Smooth muscle cell (in vitro differentiated cells): ENCODE data around the gene SLC14A1. TPM values are rescaled to one million over a fixed set of nuclear protein-coding genes. Genes with fewer than 3 reads are reported as not detected.
A peak's percentile ranks its signal among the peaks of the same experiment; 100 is the strongest.

Source experiments
- DNase-seq: peaks from one replicate; lab custom pipeline; 2025; ENCODE audit not compliant: unreplicated experiment; lab: John Stamatoyannopoulos, UW
- H2AFZ ChIP-seq: fragments of 200-600 bp; sonication (generic); 2 replicates; pipeline ENCODE4 v1.6.0; 2016; ENCODE audit warnings: antibody characterized with exemption, low read depth, mild to moderate bottlenecking
- H3F3A ChIP-seq: fragments of 200-600 bp; sonication (generic); 2 replicates; pipeline ENCODE4 v1.6.0; 2017; ENCODE audit warnings: antibody characterized with exemption, low read depth
- H3K27ac ChIP-seq: fragments of 200-600 bp; sonication (generic); 2 replicates; pipeline ENCODE4 v1.5.1; 2016; ENCODE audit warnings: low read depth, mild to moderate bottlenecking
- H3K27me3 ChIP-seq: fragments of 200-600 bp; sonication (generic); 2 replicates; pipeline ENCODE4 v1.6.1; 2016; ENCODE audit warnings: low read depth, mild to moderate bottlenecking
- H3K36me3 ChIP-seq: fragments of 200-600 bp; sonication (generic); 2 replicates; pipeline ENCODE4 v1.5.1; 2016; ENCODE audit warnings: low read depth
- H3K4me1 ChIP-seq: fragments of 200-600 bp; sonication (generic); 2 replicates; pipeline ENCODE4 v1.5.1; 2016; ENCODE audit warnings: low read depth
- H3K4me2 ChIP-seq: fragments of 200-600 bp; sonication (generic); 2 replicates; pipeline ENCODE4 v1.6.0; 2016; ENCODE audit warnings: mild to moderate bottlenecking
- H3K4me3 ChIP-seq: fragments of 200-600 bp; sonication (generic); 2 replicates; pipeline ENCODE4 v1.5.1; 2016; ENCODE audit warnings: mild to moderate bottlenecking
- H3K79me2 ChIP-seq: fragments of 200-600 bp; sonication (generic); 2 replicates; pipeline ENCODE4 v1.6.0; 2016; ENCODE audit warnings: low read depth, mild to moderate bottlenecking
- H3K9ac ChIP-seq: fragments of 200-600 bp; sonication (generic); 2 replicates; pipeline ENCODE4 v1.6.0; 2016; ENCODE audit warnings: low read depth
- H3K9me3 ChIP-seq: fragments of 200-600 bp; sonication (generic); replicated peaks from 2 replicates; pipeline ENCODE4 v1.5.1; 2016; ENCODE audit warnings: low read depth
- H4K20me1 ChIP-seq: fragments of 200-600 bp; sonication (generic); 2 replicates; pipeline ENCODE4 v1.6.0; 2016; ENCODE audit warnings: low read depth
- CTCF ChIP-seq: fragments of 200-600 bp; sonication (generic); IDR thresholded peaks from 2 replicates; pipeline ENCODE4 v1.5.1; 2017; ENCODE audit warnings: borderline replicate concordance, mild to moderate bottlenecking, antibody characterized with exemption; ENCODE audit not compliant: insufficient read depth, poor library complexity, severe bottlenecking
- WGBS: methylation state at CpG from one replicate; pipeline ENCODE4 v1.1.7; 2016; ENCODE audit warnings: low lambda C conversion rate; 5-methylcytosine and 5-hydroxymethylcytosine counted together
- polyA plus RNA-seq: library from polyadenylated mRNA; unstranded; fragments of >200 nt; fragmentation: Nextera tagmentation; extraction: Ambion mirVana; gene quantifications from 2 replicates; pipeline ENCODE4 v1.2.1, GENCODE V29; 2016
- total RNA-seq: library from RNA; depleted of rRNA; stranded (reverse); fragments of >200 nt; gene quantifications from 2 replicates; pipeline ENCODE4 v1.2.3, GENCODE V29; 2014

SLC14A1 gene
- total and polyA plus RNA-seq, 2 experiments from 2014 or later = 20.0 to 37.9 TPM

DNA sequence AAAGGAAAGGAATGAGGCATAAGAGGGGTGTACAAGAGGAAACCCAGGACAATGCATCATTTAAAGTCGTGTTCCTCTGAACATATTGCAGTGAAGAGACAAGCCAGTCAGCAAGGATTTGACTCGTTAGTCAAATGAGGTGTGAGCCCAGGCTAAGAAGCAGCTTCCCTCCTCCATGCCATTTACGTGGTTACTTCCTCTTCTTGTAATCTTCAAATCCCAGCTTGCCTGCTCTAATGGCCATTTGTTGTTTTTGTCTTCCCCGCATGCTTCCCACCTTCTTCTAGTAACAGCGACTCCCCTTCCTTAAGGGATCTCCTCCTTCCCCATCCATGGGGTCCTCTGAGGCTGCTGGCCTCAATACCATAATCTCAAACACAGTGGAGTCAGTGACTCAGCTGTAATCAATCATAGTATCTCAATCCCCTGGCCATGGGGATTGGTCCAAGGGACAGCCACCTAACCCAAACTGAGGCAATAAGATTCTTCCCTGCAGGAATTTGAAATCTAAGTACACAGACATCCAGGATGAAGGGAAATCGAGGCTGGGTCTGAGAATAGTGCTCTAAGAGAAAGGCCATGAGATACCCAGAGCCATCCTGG lies 37.6 kb downstream of the SLC14A1 start:
- Histone ChIP-seq H3F3A (no peaks in the 10 kb centered on the region), H3K9me3 (no peaks in the 10 kb centered on the region), H3K4me2 (no peak overlapping the region), H3K36me3 (no peaks in the 10 kb centered on the region), H3K4me1 (peaks cover 2% of the 10 kb centered on the region), H4K20me1 (no peaks in the 10 kb centered on the region), H3K9ac (no peak overlapping the region), H3K27me3 (no peaks in the 10 kb centered on the region), H3K79me2 (no peaks in the 10 kb centered on the region), H2AFZ (no peak overlapping the region), H3K4me3 (no peak overlapping the region), H3K27ac (no peak overlapping the region)
- no peak for DNase-seq
- TF ChIP-seq CTCF = no peak
- 58% methylated on average over 6 of the region's 6 CpGs for WGBS

GRCh38 chr18:45764000-45764686 lies 40.2 kb downstream of the SLC14A1 start:
- Histone ChIP-seq H3K4me2 (no peak overlapping the region), H3F3A (no peaks in the 10 kb centered on the region), H3K79me2 (no peaks in the 10 kb centered on the region), H3K4me1 (peaks cover 2% of the 10 kb centered on the region), H2AFZ (peak overlapping the region; percentile 8), H3K36me3 (no peaks in the 10 kb centered on the region), H3K27me3 (no peaks in the 10 kb centered on the region), H3K27ac (no peak overlapping the region), H4K20me1 (no peaks in the 10 kb centered on the region), H3K9me3 (no peaks in the 10 kb centered on the region), H3K4me3 (no peak overlapping the region), H3K9ac (no peak overlapping the region)
- DNase-seq = no peak
- WGBS = 68% methylated on average over 3 of the region's 3 CpGs
- no peak for TF ChIP-seq CTCF

- Histone ChIP-seq H4K20me1 (no peaks in the 10 kb centered on the region), H3K27me3 (no peaks in the 10 kb centered on the region), H3K4me3 (no peak overlapping the region), H3K4me1 (peaks cover 2% of the 10 kb centered on the region), H2AFZ (no peak overlapping the region), H3K9ac (no peak overlapping the region), H3K27ac (no peak overlapping the region), H3K79me2 (no peaks in the 10 kb centered on the region), H3K36me3 (no peaks in the 10 kb centered on the region), H3F3A (no peaks in the 10 kb centered on the region), H3K9me3 (no peaks in the 10 kb centered on the region), H3K4me2 (no peak overlapping the region)
- DNase-seq = no peak
- 33% methylated on average over 2 of the region's 2 CpGs for WGBS
- no peak for TF ChIP-seq CTCF
Measured at GRCh38 chr18:45765796-45766195, 41.8 kb downstream of the SLC14A1 start.
